Measurements from ENCODE around the gene PIK3AP1. TPM values are rescaled to one million over a fixed set of nuclear protein-coding genes. Genes with fewer than 3 reads are reported as not detected.

PIK3AP1 gene
- total and polyA plus RNA-seq, 10 of the 15 experiments (the other 5 are each of a cell fraction or from before 2014, with no cell fraction given), result 26.2 to 306 (median 119) TPM

- Histone ChIP-seq H3K4me3 (no peak overlapping the region), H2AFZ (ENCODE audit: control insufficient read depth, low read depth, low read length) (no peak overlapping the region), H3K9ac (ENCODE audit: control insufficient read depth, insufficient read depth, low read length) (no peak overlapping the region), H3K36me3 (ENCODE audit: control insufficient read depth in 2 of 2, insufficient read depth in 2 of 2, low read length in 1 of 2) (peaks cover 7 to 33% of the 10 kb centered on the region in 2 experiments; a peak in 3 of 4 replicates), H3K9me3 (replicated peaks; ENCODE audit: control insufficient read depth, insufficient read depth, low read length) (peaks cover 3% of the 10 kb centered on the region; the same call in 2 of the 3 replicates), H3K79me2 (ENCODE audit: control insufficient read depth, insufficient read depth, low read length) (peaks cover 87% of the 10 kb centered on the region), H3K27ac (ENCODE audit: control insufficient read depth, insufficient read depth) (no peak overlapping the region), H3K4me2 (ENCODE audit: control insufficient read depth, insufficient read depth) (no peak overlapping the region), H4K20me1 (ENCODE audit: control insufficient read depth, insufficient read depth) (peaks cover 6% of the 10 kb centered on the region), H3K4me1 (ENCODE audit: control insufficient read depth, insufficient read depth, low read length) (peaks cover 38% of the 10 kb centered on the region), H3K27me3 (replicated peaks in 1 of 2; ENCODE audit: control insufficient read depth in 2 of 2, insufficient read depth in 2 of 2, low read length in 1 of 2) (no peaks in the 10 kb centered on the region)
- intact Hi-C loops (cut with micrococcal nuclease; ENCODE audit: unreplicated experiment), result no loop called here
- 84% methylated on average over 2 of the region's 2 CpGs for WGBS (ENCODE audit: insufficient coverage, insufficient replicate concordance, low lambda C conversion rate, missing lambda C conversion rate)
- TF ChIP-seq POLR2AphosphoS2 (IDR thresholded peaks at IDR 0.05; ENCODE audit: low read depth, low read length) (no peak), NFYA (IDR thresholded peaks at IDR 0.05; ENCODE audit: borderline replicate concordance, low read depth, low read length) (no peak), RFX5 (IDR thresholded peaks at IDR 0.05; ENCODE audit: low read depth, low read length) (no peak), CHD4 (IDR thresholded peaks at IDR 0.05) (no peak), MEF2A (IDR thresholded peaks at IDR 0.05; ENCODE audit: insufficient read depth, low read depth, low read length) (no peak), RELA (IDR thresholded peaks at IDR 0.05; ENCODE audit: borderline replicate concordance, partially characterized antibody) (no peak), ZNF592 (IDR thresholded peaks at IDR 0.05) (no peak), SRF (IDR thresholded peaks at IDR 0.05; ENCODE audit: low read depth in 2 of 2, low read length in 2 of 2) (no peak), HDGF (IDR thresholded peaks at IDR 0.05) (no peak), SMAD5 (IDR thresholded peaks at IDR 0.05; ENCODE audit: low read depth) (no peak), ZSCAN29 (IDR thresholded peaks at IDR 0.05) (no peak), PML (IDR thresholded peaks at IDR 0.05; ENCODE audit: low read length) (no peak), CREM (IDR thresholded peaks at IDR 0.05; ENCODE audit: low read depth) (no peak)
- BruUV-seq (replicated peaks), result no TSS peak
- POLR2A ChIA-PET, result interaction anchor here (0.6 to 1.4 kb wide), 3 partner anchors 16 to 71 kb away, joined by 3 read pairs; no protein-coding TSS in a partner anchor
- no peak for FAIRE-seq
- in situ Hi-C loops (cut with MboI), result no loop called here
- SMC1A ChIA-PET (ENCODE audit: uncharacterized antibody, unreplicated experiment), result interaction anchor here (0.8 to 3.6 kb wide), 8 partner anchors 9 to 76 kb away, joined by 3 to 23 read pairs (median 4); no protein-coding TSS in a partner anchor
- RAD21 ChIA-PET (ENCODE audit: unreplicated experiment), result no interaction called here
- CTCF ChIA-PET, result interaction anchor here (1.4 to 1.8 kb wide), 2 partner anchors 42 to 58 kb away, joined by 3 to 4 read pairs; no protein-coding TSS in a partner anchor
- no peak for DNase-seq (ENCODE audit: low read depth, low spot score)
- ATAC-seq, result no peak
Observed at GRCh38 chr10:96683065-96683464, 37.2 kb downstream of the PIK3AP1 start.

Data from GM12878 (cell line).